GM12878 (cell line): ENCODE measurements around the gene CCHCR1. TPM values are rescaled to one million over a fixed set of nuclear protein-coding genes. Genes with fewer than 3 reads are reported as not detected.

Source experiments
- ATAC-seq: fragments of 200-7000 bp; cut with Tn5 transposase; 3 replicates; pipeline ENCODE4 v1.9.1; 2020; ENCODE audit warnings: mild to moderate bottlenecking, moderate library complexity
- BruUV-seq: library from RNA; stranded (reverse); fragments of 400-500 nt; replicated peaks from 2 replicates; lab custom pipeline; 2021; lab: Mats Ljungman, UMichigan
- CTCF ChIA-PET: fragments of 300-600 bp; sonication (Branson Sonifier 250); formaldehyde crosslinking; extraction: SDS; loops from one replicate; lab custom pipeline; 2021; ENCODE audit warnings: inconsistent platforms; lab: Yijun Ruan, JAX
- POLR2A ChIA-PET: fragments of 350-600 bp; formaldehyde crosslinking; extraction: SDS; loops from one replicate; lab custom pipeline; 2021; ENCODE audit warnings: inconsistent platforms; lab: Charles Lee
- RAD21 ChIA-PET: fragments of 300-600 bp; sonication (Branson Sonifier 250); formaldehyde crosslinking; loops from one replicate; lab custom pipeline; 2023; ENCODE audit warnings: antibody characterized with exemption; ENCODE audit not compliant: unreplicated experiment; lab: Charles Lee
- SMC1A ChIA-PET: fragments of 300-600 bp; sonication (Branson Sonifier 250); formaldehyde crosslinking; loops from one replicate; lab custom pipeline; 2023; ENCODE audit not compliant: unreplicated experiment, uncharacterized antibody; lab: Charles Lee
- DNase-seq: peaks from one replicate; pipeline ENCODE4 v3.0.0-alpha.2; 2011; ENCODE audit warnings: low read depth, low spot score
- FAIRE-seq: peaks from 3 replicates; lab custom pipeline; 2011; peaks lifted over from hg19 to GRCh38; lab: Jason Lieb, UNC
- H2AFZ ChIP-seq: 2 replicates; pipeline ENCODE4 v1.6.0; 2011; ENCODE audit warnings: low read depth, low read length, control low read depth; ENCODE audit not compliant: control insufficient read depth
- H3K27ac ChIP-seq: 2 replicates; pipeline ENCODE4 v1.5.1; 2011; ENCODE audit warnings: control low read depth; ENCODE audit not compliant: control insufficient read depth, insufficient read depth
- H3K27me3 ChIP-seq, 2 experiments: replicated peaks in 1 of 2; 2 replicates each; pipeline versions ENCODE4 v1.6.0 to v1.6.1; 2011; ENCODE audit warnings: low read length in 1 of 2; ENCODE audit not compliant: control insufficient read depth in 2 of 2, insufficient read depth in 2 of 2
- H3K36me3 ChIP-seq, 2 experiments: 2 replicates each; pipeline ENCODE4 v1.5.1; 2011; ENCODE audit warnings: low read length in 1 of 2; ENCODE audit not compliant: control insufficient read depth in 2 of 2, insufficient read depth in 2 of 2
- H3K4me1 ChIP-seq: 2 replicates; pipeline ENCODE4 v1.6.1; 2011; ENCODE audit warnings: mild to moderate bottlenecking, low read length, moderate library complexity, mixed read lengths; ENCODE audit not compliant: control insufficient read depth, insufficient read depth
- H3K4me2 ChIP-seq: 2 replicates; pipeline ENCODE4 v1.6.0; 2011; ENCODE audit warnings: control low read depth; ENCODE audit not compliant: control insufficient read depth, insufficient read depth
- H3K4me3 ChIP-seq: fragments of 200-600 bp; sonication (generic); 2 replicates; pipeline ENCODE4 v1.5.1; 2016
- H3K79me2 ChIP-seq: 2 replicates; pipeline ENCODE4 v1.6.0; 2011; ENCODE audit warnings: low read length; ENCODE audit not compliant: control insufficient read depth, insufficient read depth
- H3K9ac ChIP-seq: 2 replicates; pipeline ENCODE4 v1.8.0; 2011; ENCODE audit warnings: low read length, control low read depth, mixed read lengths; ENCODE audit not compliant: control insufficient read depth, insufficient read depth
- H3K9me3 ChIP-seq: replicated peaks from 3 replicates; pipeline ENCODE4 v1.5.1; 2011; ENCODE audit warnings: mild to moderate bottlenecking, low read length; ENCODE audit not compliant: control insufficient read depth, insufficient read depth
- H4K20me1 ChIP-seq: 2 replicates; pipeline ENCODE4 v1.6.0; 2011; ENCODE audit not compliant: control insufficient read depth, insufficient read depth
- CBFB ChIP-seq: IDR thresholded peaks from 2 replicates; pipeline ENCODE4 v1.6.1; 2016; ENCODE audit warnings: antibody characterized with exemption, low read depth
- CBX3 ChIP-seq: fragments of 200-600 bp; sonication (generic); IDR thresholded peaks from 2 replicates; pipeline ENCODE4 v1.6.1; 2016; ENCODE audit warnings: low read depth, borderline replicate concordance
- CHD1 ChIP-seq: IDR thresholded peaks from 2 replicates; pipeline ENCODE4 v1.6.1; 2012; ENCODE audit warnings: low read depth, low read length, improper control_type of control experiment
- GABPA ChIP-seq: IDR thresholded peaks from 2 replicates; pipeline ENCODE4 v1.6.1; 2014; ENCODE audit warnings: antibody characterized with exemption, low read depth, mild to moderate bottlenecking, inconsistent platforms
- IRF3 ChIP-seq: fragments of 450-650 bp; IDR thresholded peaks from 2 replicates; pipeline ENCODE4 v1.6.1; 2014; ENCODE audit warnings: mild to moderate bottlenecking
- MYC ChIP-seq: IDR thresholded peaks from 2 replicates; pipeline ENCODE4 v1.6.1; 2011; ENCODE audit warnings: mild to moderate bottlenecking, low read length, moderate library complexity, inconsistent platforms; ENCODE audit not compliant: insufficient read depth, insufficient replicate concordance, insufficient read length, severe bottlenecking
- PBX3 ChIP-seq: IDR thresholded peaks from 2 replicates; pipeline ENCODE4 v1.6.1; 2011; ENCODE audit warnings: mild to moderate bottlenecking, low read depth, low read length, moderate library complexity; ENCODE audit not compliant: insufficient replicate concordance
- SUPT20H ChIP-seq: IDR thresholded peaks from 2 replicates; pipeline ENCODE4 v1.6.1; 2011; ENCODE audit warnings: low read depth, mild to moderate bottlenecking, low read length, moderate library complexity, borderline replicate concordance; ENCODE audit not compliant: control insufficient read depth
- ZNF217 ChIP-seq: fragments of 450-650 bp; IDR thresholded peaks from 2 replicates; pipeline ENCODE4 v1.6.1; 2017; ENCODE audit warnings: antibody characterized with exemption, mild to moderate bottlenecking
- WGBS: methylation state at CpG from one replicate; pipeline ENCODE4 v1.1.6; 2016; ENCODE audit warnings: low lambda C conversion rate; ENCODE audit not compliant: insufficient replicate concordance, insufficient coverage; ENCODE audit errors: missing lambda C conversion rate; 5-methylcytosine and 5-hydroxymethylcytosine counted together
- in situ Hi-C: fragments of 300-500 bp; cut with MboI; formaldehyde crosslinking; loops from 9 replicates; pipeline ENCODE4 v1.14.3; 2018; ENCODE audit warnings: mixed read lengths
- intact Hi-C: fragments of 100-400 bp; cut with micrococcal nuclease; formaldehyde crosslinking; loops from one replicate; pipeline ENCODE4 v1.14.2; 2022; ENCODE audit not compliant: unreplicated experiment
- polyA plus RNA-seq, 11 experiments: library from polyadenylated mRNA; depleted of rRNA in 4 of 11; unstranded in 6 of 11; stranded (reverse) in 5 of 11; fragments of >200 nt; fragmentation: Nextera tagmentation in 4 of 11; fragmentation: Illumina TruSeq in 1 of 11; extraction: Ambion mirVana in 4 of 11; extraction: Trizol in 1 of 11; gene quantifications; 1 replicate in 1 of 11; 2 replicates in 10 of 11; pipeline versions ENCODE4 v1.2.1 to v1.2.3, GENCODE V29; 2011 to 2016; ENCODE audit warnings: inconsistent platforms in 2 of 11, missing spikeins in 2 of 11, low read depth in 1 of 11
- total RNA-seq, 4 experiments: library from RNA; depleted of rRNA in 3 of 4; stranded (reverse); fragments of >200 nt in 3 of 4; fragmentation: Illumina TruSeq in 1 of 4; extraction: Trizol in 1 of 4; gene quantifications; 2 replicates each; pipeline versions ENCODE4 v1.2.1 to v1.2.3, GENCODE V29; 2013 to 2021
- TF ChIP-seq, protein P1 (sequence below): fragments of 150-350 bp; IDR thresholded peaks from 2 replicates; pipeline ENCODE4 v1.6.1; 2014; ENCODE audit warnings: mild to moderate bottlenecking, low read depth, low read length

CCHCR1 gene
- total and polyA plus RNA-seq, 10 of the 15 experiments (the other 5 are each of a cell fraction or from before 2014, with no cell fraction given) = 1.0 to 35.2 (median 24.7) TPM

- no peak within 1 kb of the TSS for H3K27ac ChIP-seq
- in situ Hi-C loops (no loop called here), intact Hi-C loops (no loop called here)
- no peak within 1 kb of the TSS for H3K4me2 ChIP-seq
- TF ChIP-seq GABPA (no peak), CHD1 (no peak), IRF3 (no peak)
- ATAC-seq = no peak
- no peak within 1 kb of the TSS for H3K9ac ChIP-seq
- ChIA-PET POLR2A (interaction anchor here (0.5 kb wide), 1 partner anchor 505 kb away, joined by 4 read pairs; no protein-coding TSS in a partner anchor), CTCF (interaction anchor here (1.3 kb wide), 1 partner anchor 17 kb away, joined by 4 read pairs; no protein-coding TSS in a partner anchor), SMC1A (no interaction called here), RAD21 (interaction anchor here (1.3 kb wide), 1 partner anchor 23 kb away, joined by 3 read pairs; no protein-coding TSS in a partner anchor)
- H3K9me3 ChIP-seq = no peaks in the 10 kb centered on the region
- no peak within 1 kb of the TSS for H2AFZ ChIP-seq
- DNase-seq = no peak
- H4K20me1 ChIP-seq = no peaks in the 10 kb centered on the region
- H3K79me2 ChIP-seq = no peaks in the 10 kb centered on the region
- no peaks in the 10 kb centered on the region for H3K36me3 ChIP-seq
- H3K4me3 ChIP-seq = no peak within 1 kb of the TSS
- H3K27me3 ChIP-seq = peaks cover 0 to 1% of the 10 kb centered on the region in 2 experiments; a peak in 3 of 4 replicates
- BruUV-seq = no TSS peak
- no peaks in the 10 kb centered on the region for H3K4me1 ChIP-seq
- 69% methylated on average over 5 of the region's 5 CpGs for WGBS
- no peak for FAIRE-seq
These were observed 45.1 kb downstream of the CCHCR1 start, which contains the start of gene C6orf15 for GRCh38 chr6:31112478-31112877. Gene C6orf15 (minus strand): TSS chr6:31112575. CDS start chr6:31112555, 20 bp downstream.

DNA sequence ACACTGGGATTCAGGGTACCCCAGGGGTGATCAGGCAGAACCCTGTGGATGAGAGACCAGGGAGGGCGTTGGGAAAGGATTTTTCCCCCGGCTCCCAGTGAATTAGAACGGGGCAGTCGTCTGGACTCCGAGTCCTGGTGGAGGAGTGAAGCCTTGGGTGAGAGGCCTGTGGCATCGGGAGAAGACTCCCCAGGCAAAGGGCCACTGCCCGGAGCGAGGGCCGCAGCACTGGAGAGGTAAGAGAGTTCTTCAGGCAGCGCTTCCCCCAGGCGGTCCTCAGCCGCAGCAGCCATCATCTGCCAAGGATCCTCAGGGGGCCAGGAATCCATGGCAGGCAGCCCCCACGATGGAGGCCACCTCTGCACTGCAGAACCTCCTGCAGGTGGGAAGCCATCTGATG, 45.9 kb downstream of the CCHCR1 start:
- H3K36me3 ChIP-seq = no peaks in the 10 kb centered on the region
- ChIA-PET SMC1A (no interaction called here), POLR2A (interaction anchor here (0.5 kb wide), 1 partner anchor 504 kb away, joined by 4 read pairs; no protein-coding TSS in a partner anchor), CTCF (no interaction called here), RAD21 (no interaction called here)
- intact Hi-C loops (no loop called here), in situ Hi-C loops (no loop called here)
- no peak overlapping the region for H2AFZ ChIP-seq
- WGBS = 33% methylated on average over 13 of the region's 13 CpGs
- no peak for DNase-seq
- H3K27ac ChIP-seq = no peak overlapping the region
- no peak overlapping the region for H3K9ac ChIP-seq
- no peaks in the 10 kb centered on the region for H3K79me2 ChIP-seq
- BruUV-seq = no TSS peak
- no peaks in the 10 kb centered on the region for H4K20me1 ChIP-seq
- no peak for FAIRE-seq
- no peak for ATAC-seq
- no peaks in the 10 kb centered on the region for H3K9me3 ChIP-seq
- H3K4me3 ChIP-seq = no peak overlapping the region
- H3K4me2 ChIP-seq = no peak overlapping the region
- no peaks in the 10 kb centered on the region for H3K4me1 ChIP-seq
- peaks cover 0 to 1% of the 10 kb centered on the region in 2 experiments; a peak in 3 of 4 replicates for H3K27me3 ChIP-seq
- TF ChIP-seq CBFB (no peak), SUPT20H (no peak), CBX3 (no peak), MYC (no peak), PBX3 (no peak), ZNF217 (no peak)
- TF ChIP-seq, protein P1, sequence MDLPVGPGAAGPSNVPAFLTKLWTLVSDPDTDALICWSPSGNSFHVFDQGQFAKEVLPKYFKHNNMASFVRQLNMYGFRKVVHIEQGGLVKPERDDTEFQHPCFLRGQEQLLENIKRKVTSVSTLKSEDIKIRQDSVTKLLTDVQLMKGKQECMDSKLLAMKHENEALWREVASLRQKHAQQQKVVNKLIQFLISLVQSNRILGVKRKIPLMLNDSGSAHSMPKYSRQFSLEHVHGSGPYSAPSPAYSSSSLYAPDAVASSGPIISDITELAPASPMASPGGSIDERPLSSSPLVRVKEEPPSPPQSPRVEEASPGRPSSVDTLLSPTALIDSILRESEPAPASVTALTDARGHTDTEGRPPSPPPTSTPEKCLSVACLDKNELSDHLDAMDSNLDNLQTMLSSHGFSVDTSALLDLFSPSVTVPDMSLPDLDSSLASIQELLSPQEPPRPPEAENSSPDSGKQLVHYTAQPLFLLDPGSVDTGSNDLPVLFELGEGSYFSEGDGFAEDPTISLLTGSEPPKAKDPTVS = no peak
